Coronary artery (tissue), 2 donors: Measurements from ENCODE around the gene MYCBPAP.

Source experiments
- DNase-seq: peaks from one replicate; pipeline ENCODE4 v3.0.0-alpha.2; 2017; ENCODE audit warnings: low spot score
- H3K27ac ChIP-seq, 2 donors: fragments of 200-600 bp; sonication (generic); one replicate each; pipeline ENCODE4 v1.5.1; 2016 to 2019
- H3K4me3 ChIP-seq: fragments of 200-600 bp; sonication (generic); 2 replicates; pipeline ENCODE4 v1.5.1; 2016; ENCODE audit warnings: mild to moderate bottlenecking, moderate library complexity
- TF ChIP-seq, protein P1 (sequence below): fragments of 200-600 bp; sonication (generic); IDR thresholded peaks from one replicate; pipeline ENCODE4 v1.5.1; 2019; ENCODE audit warnings: antibody characterized with exemption

The MYCBPAP gene, protein sequence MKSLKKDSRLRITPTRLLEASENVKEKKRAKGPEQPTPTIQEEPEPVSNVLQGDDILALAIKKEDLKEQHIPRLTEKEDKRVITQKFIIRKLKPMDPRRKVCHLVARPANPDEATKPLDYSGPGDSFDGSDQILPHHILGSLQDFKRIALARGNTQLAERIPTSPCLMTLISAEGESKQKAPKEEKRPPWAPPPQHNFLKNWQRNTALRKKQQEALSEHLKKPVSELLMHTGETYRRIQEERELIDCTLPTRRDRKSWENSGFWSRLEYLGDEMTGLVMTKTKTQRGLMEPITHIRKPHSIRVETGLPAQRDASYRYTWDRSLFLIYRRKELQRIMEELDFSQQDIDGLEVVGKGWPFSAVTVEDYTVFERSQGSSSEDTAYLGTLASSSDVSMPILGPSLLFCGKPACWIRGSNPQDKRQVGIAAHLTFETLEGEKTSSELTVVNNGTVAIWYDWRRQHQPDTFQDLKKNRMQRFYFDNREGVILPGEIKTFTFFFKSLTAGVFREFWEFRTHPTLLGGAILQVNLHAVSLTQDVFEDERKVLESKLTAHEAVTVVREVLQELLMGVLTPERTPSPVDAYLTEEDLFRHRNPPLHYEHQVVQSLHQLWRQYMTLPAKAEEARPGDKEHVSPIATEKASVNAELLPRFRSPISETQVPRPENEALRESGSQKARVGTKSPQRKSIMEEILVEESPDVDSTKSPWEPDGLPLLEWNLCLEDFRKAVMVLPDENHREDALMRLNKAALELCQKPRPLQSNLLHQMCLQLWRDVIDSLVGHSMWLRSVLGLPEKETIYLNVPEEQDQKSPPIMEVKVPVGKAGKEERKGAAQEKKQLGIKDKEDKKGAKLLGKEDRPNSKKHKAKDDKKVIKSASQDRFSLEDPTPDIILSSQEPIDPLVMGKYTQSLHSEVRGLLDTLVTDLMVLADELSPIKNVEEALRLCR

DNA sequence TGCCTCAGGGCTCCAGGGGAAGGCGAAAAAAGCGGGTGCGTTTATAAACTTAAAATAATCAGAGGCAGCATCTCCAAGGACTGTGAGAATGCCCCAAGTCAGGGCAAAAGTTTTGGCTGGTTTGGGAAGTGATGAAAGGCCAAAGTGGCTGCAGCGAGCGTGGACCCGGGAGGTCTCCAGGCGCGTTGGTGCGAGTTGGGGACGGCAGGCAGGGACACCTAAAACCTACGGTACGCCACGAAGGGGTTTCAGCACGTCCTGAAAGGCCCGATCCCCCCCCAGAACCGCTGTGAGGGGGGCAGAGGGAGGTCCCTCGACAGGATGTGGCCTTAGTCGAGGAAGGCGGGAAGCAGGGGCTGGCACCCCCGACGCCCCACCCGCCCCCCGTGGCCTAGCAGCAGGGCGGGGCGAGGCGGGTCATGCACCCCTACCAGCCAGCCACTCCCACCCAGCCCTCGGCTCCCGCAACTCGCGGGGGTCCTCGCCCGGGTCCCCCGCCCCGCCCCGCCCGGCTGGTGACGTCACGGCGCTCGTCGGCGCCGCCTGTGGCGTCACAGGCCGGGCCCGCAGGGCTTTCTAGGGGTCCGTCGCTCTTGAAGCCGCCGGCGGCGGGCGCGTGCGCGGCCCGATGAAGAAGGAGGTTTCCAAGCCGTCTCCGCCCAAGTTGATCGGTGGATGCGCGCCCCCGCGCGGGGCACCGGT lies at the start of gene MYCBPAP:
TSS of gene MYCBPAP (plus strand) at position 569 of the 702 bp plus-strand sequence. CDS start 236 bp downstream, outside the sequence.
- H3K27ac ChIP-seq = peak within 1 kb of the TSS; percentile 72 to 86
- TF ChIP-seq, protein P1, sequence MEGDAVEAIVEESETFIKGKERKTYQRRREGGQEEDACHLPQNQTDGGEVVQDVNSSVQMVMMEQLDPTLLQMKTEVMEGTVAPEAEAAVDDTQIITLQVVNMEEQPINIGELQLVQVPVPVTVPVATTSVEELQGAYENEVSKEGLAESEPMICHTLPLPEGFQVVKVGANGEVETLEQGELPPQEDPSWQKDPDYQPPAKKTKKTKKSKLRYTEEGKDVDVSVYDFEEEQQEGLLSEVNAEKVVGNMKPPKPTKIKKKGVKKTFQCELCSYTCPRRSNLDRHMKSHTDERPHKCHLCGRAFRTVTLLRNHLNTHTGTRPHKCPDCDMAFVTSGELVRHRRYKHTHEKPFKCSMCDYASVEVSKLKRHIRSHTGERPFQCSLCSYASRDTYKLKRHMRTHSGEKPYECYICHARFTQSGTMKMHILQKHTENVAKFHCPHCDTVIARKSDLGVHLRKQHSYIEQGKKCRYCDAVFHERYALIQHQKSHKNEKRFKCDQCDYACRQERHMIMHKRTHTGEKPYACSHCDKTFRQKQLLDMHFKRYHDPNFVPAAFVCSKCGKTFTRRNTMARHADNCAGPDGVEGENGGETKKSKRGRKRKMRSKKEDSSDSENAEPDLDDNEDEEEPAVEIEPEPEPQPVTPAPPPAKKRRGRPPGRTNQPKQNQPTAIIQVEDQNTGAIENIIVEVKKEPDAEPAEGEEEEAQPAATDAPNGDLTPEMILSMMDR = no peak
- peak; percentile 83 for DNase-seq
- peak within 1 kb of the TSS; percentile 92 for H3K4me3 ChIP-seq

DNA sequence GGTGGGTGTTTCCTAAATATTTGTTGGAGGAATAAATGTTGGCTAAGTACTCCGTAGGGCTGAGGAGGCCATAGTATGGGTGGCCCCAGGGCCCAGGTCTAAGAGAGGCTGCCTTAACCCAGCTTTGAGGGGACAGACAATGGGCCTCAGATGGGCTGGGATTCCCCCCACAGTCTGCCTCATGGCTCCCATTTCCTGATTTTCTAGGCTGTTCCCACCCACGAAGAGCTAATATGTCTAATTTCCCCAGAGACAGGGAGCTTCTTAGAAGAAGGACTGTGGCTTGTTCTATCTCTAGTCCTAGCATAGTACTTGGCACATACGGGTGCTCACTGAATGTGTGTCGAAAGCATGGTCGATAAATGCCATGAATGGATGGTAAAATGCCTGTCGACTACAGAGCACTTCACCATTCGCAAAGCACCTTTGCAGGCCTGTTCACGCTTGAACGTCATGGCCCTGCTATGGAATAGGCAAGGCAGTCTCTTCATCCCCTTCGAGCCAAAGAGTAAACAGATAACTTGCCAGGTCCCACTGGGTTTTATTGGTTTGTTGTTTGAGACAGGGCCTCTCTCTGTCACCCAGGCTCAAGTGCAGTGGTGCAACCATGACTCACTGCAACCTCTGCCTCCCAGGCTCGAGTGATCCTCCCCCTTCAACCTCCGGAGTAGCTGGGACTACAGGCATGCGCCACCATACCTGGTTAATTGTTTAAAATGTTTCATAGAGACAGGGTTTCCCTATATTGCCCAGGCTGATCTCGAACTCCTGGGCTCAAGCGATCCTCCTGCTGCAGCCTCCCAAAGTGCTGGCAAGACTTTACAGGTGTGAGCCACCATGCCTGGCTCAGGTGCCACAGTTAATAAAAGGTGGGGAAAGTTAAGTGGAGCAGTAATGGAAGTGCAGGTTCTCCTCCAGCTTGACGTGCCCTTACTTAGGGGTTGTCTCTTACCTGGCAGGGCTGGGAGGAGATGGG lies 49.2 kb upstream of the MYCBPAP start:
- no peak for DNase-seq
- TF ChIP-seq, protein P1 = no peak
- Histone ChIP-seq H3K27ac (no peak overlapping the region), H3K4me3 (no peak overlapping the region)

DNA sequence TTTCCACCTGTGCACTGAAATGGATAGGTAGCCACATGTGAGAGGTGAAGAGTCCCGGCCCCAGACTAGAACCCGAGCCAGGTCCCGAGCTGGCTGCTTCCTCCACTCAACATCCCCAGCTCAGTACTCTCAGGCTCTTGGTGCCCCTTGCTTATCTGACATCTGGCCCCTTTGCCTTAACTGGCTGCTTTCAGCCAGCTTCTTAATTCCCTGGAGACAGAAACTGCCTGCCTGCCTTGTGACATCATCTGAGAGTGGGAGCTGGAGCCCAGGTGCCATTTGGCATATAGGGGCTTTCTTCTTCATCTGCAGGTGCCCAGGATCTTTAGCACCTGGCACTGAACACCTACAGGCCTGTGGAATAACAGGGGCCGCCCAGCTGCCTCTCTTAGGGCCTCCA lies 48.5 kb upstream of the MYCBPAP start:
- Histone ChIP-seq H3K27ac (no peak overlapping the region), H3K4me3 (no peak overlapping the region)
- TF ChIP-seq, protein P1 = no peak
- no peak for DNase-seq

DNA sequence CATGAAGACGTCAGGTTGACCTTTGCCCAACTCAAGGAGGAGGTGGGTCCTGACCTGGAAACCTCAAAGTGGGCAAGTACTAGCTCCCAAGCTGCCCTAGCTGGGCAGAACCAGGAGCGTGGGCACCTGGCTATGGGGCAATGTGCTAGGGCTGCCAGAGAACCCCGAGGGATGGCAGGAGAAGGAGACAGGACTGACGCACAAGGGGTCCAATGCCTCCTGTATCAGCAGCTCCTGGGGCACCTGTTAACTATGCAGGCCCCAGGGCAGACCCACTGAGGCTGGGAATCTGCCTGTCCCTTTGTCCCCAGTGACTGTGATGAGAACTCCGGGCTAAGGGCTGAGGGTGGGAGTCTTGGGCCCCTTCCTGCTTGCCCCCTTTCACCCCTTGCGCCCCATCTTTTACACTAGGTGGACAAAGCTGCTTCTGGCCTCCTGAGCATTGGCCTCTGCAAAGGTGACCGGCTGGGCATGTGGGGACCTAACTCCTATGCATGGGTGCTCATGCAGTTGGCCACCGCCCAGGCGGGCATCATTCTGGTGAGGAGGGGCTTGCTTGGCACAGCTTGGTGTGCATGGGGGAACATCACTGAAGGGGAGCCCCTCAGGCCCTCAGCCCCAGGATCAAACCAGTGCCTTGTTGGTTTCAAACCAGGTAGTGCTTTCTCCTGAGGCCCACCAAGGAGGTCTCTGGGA lies 47.3 kb upstream of the MYCBPAP start:
- TF ChIP-seq, protein P1 = no peak
- H3K4me3 ChIP-seq = no peak overlapping the region
- DNase-seq = no peak
- H3K27ac ChIP-seq = no peak overlapping the region

DNA sequence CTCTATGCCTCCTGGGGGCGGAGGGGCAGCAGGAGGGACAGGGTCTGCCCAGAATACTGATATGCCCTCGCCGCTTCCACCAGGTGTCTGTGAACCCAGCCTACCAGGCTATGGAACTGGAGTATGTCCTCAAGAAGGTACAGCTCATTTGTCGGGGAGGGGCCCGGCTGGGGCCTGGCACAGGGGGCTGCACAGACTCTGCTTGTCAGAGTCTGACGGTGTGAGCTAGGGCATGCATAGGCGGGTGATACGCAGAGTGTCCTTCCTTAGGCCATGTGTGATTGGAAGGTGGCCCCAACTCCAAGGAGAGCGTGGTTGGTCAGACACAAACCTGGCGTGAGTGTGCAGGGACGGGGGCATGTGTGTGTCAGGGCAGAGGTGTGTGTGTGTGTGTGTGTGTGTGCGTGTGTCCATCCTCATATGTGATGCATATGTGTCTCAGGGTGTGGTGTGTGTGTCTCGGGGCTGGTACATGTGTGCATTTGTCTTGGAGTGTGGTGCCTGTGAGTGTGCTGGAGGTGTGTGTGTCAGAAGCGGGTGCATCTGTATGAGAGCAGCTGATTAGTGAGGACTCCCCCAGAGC lies 46.6 kb upstream of the MYCBPAP start:
- H3K4me3 ChIP-seq = no peak overlapping the region
- no peak for DNase-seq
- no peak overlapping the region for H3K27ac ChIP-seq
- TF ChIP-seq, protein P1 = no peak
